GM19240 (cell line): ENCODE results near the gene CLASP1.
"Not testable (repeated sequence)": the region's sequence is repeated elsewhere in the genome, so short reads cannot be mapped to it uniquely, and the experiment has no call there.

Source experiments
- DNase-seq: peaks from one replicate; pipeline ENCODE4 v3.0.0; 2011; ENCODE audit warnings: low spot score; ENCODE audit not compliant: insufficient read length

CLASP1 gene

DNA sequence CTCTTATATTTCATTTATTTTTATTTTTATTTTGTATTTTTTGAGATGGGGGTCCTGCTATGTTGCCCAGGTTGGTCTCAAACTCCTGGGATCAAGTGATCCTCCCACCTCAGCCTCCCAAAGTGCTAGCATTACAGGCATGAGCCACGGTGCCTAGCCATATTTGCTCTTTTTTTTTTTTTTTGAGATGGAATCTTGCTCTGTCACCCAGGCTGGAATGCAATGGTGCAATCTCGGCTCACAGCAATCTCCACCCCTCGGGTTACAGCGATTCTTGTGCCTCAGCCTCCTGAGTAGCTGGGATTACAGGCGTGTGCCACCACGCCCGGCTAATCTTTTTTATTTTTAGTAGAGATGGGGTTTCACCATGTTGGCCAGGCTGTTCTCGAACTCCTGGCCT is 317.9 kb downstream of the CLASP1 start:
- not testable (repeated sequence) for DNase-seq

DNA sequence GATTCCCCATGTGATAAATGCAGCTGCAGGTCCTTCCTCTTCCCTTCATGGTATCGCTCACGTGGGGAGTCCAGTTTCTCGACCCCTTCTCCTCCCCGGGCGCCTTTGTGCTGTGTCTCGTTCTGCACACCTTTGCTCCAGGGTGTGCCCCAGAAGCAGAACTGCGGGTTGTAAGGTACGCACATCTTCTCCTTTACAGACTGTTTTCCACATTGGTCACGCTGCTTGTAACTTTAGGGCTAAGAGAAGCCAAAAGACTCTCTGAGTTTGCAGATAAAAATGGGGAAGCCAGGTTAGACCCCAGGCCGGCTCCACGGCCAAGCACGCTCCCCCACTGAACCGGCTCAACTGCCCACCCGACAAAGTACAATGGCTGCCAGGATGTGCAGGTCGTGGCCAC is 318.3 kb downstream of the CLASP1 start:
- DNase-seq: no peak

DNA sequence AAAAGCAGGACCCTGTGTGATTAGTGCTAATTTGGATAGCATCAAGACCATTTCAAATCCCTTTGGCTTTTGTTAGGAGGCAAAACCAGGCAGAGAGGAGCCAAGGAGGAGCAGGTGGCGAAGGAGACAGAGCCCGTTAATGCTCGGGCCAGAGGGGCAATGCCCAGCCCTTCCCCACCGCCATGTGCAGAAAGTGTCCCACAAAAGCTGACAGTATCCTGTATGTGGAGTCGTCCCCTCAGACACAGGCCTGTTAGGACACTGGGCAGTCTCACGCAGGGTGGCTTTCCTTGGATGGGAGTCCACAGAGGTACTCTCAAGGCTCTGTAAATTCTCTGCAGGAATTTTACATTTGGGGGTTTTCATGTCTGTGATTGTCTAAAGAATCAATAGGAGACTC is 319.5 kb downstream of the CLASP1 start:
- DNase-seq: no peak

DNA sequence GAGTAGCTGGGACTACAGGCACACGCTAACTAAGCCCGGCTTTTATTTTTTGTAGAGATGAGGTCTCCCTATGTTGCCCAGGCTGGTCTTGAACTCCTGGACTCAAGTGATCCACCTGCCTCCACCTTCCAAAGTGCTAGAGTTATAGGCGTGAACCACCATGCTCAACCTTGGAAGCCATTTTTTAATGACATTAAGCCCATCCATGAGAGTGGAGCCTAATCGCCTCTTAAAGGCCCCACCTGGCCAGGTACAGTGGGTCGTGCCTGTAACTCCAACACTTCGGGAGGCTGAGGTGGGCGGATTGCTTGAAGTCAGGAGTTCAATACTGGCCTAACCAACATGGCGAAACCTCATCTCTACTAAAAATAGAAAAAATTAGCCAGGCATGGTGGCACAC is 322.6 kb downstream of the CLASP1 start:
- no peak for DNase-seq

DNA sequence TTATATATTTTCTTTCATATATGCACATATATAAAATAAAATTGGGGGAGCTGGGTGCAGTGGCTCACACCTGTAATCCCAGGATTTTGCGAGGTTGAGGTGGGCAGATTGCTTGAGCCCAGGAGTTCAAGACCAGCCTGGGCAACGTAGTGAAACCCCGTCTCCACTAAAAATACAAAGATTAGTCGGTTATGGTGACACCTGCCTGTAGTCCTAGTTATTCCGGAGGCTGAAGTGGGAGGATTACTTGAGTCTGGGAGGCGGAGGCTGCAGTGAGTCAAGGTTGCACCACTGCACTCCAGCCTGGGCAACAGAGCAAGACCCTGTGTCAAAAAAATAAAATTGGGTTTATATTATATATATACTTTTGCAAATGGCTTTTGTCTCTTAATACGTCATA is 324.7 kb downstream of the CLASP1 start:
- no peak for DNase-seq

DNA sequence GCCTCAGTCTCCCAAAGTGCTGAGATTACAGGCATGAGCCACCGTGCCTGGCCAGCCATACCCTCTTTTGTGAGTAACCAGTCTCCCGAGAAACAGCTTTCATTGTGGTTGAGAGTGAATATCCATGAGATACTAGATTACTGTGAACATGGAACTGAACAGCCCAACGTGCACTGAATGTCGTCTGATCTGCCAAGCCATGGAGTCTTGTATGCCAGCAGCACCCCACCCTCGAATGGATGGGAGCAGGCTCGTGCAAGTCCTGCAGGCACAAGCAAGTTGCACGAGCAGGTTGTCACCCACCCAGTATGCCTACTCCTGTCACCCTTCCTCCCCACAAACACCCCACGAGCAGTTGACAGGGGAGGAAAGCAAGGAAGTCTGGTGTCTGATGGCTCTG is 327.8 kb downstream of the CLASP1 start:
- no peak for DNase-seq

DNA sequence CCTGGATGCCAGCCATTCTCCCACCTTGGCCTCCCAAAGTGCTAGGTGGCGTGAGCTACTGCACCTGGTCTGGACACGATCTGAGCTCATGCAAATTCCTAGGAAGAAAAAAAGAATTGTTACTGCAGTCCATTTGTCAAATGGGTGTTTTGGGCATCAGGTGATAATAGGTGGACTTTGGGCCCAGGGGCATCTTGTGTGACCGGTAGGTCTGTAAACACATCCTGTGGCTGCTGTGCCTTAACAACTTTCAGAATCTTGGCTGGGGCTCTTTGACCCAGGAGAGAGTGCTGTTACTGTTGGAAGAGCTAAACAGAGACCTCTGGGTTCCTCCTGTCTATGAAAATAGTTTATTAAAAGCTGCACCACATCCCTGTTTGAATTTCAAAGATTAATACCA is 329.3 kb downstream of the CLASP1 start:
- DNase-seq: no peak

DNA sequence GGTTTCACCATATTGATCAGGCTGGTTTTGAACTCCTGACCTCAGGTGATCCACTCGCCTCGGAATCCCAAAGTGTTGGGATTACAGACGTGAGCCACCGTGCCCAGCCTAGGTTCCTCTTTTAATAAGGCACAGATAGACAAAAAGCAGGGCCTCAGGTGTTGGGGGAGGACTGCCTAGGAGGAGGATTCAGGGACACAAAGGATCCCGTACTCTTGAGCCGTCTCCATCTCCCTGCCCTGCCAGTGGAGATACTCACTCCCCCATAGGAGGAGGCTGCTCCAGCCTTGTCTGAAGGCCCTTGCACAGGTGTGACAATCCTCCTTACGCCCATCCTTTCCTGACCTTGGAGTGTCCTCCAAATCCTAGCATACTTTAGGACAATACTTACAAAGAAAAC is 332.3 kb downstream of the CLASP1 start:
- no peak for DNase-seq

DNA sequence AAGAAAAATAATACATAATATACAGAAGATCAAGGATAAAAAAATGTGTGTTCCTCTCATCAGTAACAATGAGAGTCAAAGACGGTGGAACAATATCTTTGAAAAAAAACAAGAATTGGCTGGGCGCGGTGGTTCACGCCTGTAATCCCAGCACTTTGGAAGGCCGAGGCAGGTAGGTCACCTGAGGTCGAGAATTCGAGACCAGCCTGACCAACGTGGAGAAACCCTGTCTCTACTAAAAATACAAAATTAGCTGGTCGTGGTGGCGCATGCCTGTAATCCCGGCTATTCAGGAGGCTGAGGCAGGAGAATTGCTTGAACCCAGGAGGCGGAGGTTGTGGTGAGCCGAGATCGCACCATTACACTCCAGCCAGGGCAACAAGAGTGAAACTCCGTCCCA is 335.6 kb downstream of the CLASP1 start:
- not testable (repeated sequence) for DNase-seq

DNA sequence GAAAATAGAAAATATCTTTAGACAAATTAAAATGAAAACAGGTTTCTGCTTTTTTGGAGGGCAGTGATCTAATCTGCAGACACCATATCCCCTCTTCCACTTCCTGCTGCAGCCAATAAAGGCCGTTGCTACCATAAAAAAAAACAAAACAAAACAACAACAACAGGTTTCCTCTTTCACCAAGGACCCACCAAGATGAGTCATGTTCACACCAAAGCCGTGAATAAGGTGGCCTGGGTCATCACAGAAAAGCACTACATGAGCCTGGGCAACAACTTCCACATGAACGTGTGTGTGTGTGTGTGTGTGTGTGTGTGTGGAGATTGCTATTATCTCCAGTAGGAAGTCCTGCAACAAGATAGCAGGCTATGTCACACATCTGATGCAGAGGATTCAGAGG is 339.5 kb downstream of the CLASP1 start:
- no peak for DNase-seq

DNA sequence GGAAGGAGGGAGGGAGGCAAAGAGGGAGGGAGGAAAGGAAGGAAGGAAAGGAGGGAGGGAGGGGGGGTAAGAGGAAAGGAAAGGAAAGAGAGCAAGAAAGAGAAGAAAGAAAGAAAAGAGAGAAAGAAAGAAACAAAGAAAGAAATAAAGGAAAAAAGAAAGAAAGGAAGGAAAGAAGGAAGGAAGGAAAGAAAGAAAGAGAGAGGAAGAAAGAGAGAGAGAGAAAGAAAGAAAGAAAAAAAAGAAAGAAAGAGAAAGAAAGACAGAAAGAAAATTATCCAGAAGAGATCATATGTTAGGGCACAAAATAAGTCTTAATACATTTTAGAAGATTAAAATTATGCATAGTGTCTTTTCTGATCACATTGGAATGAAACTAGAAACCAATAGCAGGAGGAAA is 339.9 kb downstream of the CLASP1 start:
- no peak for DNase-seq

DNA sequence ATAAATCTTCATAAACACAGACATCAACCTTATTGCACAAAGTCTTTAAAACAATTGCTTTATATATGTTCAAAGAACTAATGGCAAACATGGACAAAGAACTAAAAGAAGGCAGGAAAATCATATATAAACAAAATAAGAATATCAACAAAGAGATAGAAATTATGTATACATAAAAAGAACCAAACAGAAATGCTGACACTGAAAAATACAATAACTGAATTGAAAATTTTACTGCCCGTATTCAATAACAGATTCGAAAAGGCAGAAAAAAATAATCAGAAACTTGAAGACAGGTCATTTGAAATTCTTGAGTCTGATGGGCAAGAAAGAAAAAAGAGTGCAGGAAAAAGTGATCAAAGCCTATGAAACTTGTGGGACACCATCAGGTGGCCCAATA is 342.2 kb downstream of the CLASP1 start:
- no peak for DNase-seq

DNA sequence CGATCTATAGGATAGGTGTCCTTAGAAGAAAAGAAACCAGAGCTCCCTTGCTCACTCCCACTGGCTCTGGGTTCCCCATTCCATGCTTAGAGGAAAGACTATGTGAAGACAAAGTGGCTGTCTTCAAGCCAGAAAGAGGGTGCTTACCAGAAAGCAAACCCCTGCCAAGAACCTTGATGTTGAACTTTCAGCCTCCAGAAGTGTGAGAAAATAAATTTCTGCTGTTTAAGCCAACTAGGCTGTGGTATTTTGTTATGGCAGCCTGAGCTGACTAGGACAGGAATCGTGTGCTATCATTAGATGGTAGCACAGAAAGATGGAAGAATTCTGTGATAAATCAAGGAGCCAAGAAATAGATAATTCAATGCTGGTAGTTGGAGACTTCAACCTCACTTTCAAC is 344.3 kb downstream of the CLASP1 start:
- no peak for DNase-seq

DNA sequence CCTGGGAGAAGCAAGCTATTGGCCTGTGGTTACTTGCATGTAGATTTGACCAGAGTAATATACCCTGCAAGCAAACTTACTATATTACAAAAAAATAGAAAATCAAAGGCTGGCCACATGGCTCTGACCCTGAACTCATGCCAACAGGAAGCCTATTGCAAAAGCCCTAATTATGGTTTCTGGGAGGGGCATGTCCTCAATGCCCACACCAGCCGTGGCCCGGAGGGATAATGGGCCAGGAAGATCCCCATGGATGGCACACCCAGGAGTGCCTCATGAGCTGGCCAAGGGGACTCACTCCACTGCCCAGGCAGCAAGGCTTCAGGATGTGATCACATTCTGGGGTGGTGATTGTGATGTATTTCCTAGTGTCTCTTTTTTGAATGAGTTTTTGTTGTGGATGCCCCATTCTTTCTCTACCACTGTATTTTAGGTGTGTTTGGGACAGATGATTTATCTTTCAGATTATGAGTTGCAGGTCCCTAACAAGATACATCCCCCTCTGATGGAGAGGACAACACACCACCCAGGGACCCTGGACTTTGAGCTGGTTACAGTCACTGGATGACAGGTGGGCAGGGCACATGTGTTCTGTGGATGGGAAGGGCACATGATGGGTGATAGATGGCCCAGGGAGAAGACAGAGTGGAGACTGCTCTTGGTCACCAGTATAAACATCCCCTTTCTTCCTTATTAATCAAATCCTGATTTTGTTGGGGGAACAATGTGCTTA is 345.6 kb downstream of the CLASP1 start:
- no peak for DNase-seq

DNA sequence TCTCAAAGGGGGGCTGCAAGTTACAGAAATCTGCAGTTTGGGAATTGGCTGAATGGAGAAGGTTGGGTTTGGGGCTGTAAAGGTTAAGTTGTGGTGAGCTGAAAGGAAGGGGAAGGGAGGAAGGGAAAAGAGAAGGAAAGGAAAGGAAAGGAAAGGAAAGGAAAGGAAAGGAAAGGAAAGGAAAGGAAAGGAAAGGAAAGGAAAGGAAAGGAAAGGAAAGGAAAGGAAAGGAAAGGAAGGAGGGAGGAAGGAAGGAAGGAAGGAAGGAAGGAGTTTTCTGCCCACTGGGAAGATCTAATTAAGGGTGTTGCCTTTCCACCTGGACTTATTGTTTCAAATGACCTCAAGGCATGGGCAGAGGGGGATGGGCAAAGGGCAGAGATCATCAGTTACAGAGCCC is 348.1 kb downstream of the CLASP1 start:
- DNase-seq: not testable (repeated sequence)

DNA sequence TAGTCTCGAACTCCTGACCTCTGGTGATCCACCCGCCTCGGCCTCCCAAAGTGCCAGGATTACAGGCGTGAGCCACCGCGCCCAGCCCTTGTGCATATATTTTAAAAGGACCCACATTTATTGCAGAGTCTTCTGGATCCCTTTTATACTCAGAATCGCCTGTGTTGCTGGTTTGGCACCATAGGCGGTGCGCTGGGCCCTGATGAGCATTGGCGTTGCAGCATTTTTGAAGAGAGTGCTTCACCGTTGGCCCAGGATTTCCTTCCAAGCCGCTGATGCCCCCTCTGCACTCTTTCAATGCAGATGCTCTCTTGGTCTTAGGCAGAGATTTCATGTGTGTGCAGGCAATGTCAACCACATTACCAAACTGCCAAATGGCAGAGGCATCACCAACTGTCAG is 350.8 kb downstream of the CLASP1 start:
- no peak for DNase-seq

DNA sequence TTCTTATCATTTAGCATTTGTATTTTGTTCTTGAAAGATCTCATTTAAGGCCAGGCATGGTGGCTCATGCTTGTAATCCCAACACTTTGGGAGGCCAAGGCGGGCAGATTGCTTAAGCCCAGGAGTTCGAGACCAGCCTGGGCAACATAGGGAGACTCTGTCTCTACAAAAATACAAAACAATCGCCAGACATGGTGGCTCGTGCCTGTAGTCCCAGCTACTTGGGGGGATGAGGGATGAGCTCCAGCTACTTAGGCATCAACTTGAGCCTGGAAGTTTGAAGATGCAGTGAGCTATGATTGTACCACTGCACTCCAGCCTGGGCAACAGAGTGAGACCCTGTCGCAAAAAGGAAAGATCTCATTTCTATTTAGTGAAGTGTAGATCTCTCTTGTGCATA is 351.4 kb downstream of the CLASP1 start:
- not testable (repeated sequence) for DNase-seq

DNA sequence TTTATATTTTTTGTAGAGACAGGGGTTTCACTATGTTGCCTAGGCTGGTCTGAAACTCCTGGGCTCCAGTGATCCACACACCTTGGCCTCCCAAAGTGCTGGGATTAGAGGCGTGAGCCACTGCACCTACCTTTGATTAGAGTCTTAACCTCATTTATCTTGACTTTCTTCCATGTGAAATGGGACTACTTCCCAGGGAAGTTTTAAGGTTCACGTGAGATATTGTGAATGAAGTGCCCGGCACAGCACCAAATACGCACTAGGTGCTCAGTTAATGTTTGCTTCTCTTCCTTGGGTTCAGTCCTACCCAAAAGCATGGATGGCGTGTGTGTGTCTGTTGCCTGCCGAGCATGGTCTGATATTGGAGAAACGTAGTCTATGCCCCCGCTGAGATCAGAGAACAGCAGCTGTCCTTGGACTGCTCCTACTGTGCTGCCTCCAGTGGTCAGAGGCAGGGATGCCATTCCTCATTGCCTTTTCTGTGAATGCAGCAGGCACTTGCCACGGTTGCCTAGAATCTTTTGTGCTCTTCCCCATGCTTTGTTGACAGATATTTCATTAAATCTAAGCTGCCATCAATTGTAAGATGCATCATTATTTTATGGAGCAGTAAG is 351.9 kb downstream of the CLASP1 start:
- no peak for DNase-seq

DNA sequence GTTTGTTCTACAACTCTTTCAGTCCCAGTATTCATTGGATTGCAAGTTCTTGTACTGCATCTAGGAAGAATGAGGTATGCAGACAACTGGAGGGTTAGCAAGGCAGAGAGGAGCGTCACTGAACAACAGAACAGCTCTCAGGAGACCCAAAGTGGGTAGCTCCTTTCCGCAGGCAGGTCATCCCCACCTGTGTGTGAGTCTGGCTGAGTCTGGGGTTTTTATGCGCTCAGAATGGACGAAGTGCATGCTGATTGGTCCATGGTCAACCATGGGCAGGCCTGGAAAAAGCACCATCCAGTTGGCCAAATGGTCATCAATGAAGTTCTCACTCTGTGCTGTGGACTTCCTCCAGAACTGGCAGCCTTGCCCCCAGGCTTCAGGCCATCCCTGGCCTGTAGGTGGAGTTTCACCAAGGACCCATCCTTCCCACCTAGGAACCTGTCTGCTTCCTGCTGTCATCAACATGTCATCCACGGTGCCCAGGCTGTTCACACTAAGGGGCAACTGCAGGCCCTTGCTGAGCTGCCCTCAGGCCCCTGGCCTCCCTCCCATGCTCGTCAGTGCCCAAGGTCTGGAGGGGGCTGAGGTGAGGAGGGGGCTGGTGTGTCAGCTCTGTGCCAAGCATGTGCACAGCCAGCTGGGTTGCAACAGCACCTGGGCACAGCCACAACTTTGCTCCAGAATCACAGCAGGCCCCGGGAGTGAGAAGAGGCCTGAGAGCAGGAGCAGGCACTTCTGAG is 353.2 kb downstream of the CLASP1 start:
- no peak for DNase-seq

DNA sequence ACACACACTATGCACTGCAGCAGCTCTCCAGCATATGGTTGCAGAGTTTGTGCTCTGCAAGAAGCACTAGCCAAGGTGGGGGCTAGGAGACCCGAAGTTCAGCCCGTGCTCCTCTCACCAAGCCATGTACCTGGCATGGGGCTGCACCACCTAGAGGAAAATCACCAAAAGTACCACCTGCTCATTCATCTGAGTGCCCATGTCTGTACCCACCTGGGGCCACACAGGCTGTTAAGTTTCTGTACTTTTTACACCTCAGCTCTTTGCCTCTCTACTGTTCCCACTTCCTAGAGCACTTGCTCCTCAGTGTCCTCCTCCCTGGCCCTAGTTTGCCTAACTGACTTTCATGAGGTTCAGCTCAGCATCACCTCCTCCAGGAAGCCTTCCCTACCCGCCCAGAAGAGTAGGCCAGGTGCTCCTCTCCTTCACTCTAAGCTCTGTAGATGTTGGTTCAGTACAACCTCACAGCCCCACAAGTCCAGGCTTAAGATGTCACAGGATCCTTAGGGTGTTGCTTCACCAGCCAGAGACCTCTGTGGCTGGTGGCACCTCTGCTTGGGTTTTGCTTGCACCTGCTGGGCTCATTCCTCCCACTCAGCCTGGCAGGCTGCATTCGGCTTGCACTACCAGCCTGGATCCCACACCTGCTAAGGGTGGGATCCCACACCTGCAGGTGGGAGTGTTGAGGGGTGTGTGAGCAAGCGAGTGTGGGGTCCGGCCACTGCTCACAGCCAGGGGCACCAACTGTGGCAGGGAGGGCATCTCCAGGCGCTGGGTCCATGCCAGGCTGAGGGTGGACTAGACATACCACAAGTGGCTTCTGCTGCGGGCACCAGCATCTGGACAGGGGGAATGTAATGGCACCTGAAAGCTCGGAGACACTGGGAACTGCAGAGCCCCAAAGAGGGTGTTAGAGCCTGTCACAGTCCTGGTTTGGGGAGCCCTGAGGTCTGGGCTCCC is 354.1 kb downstream of the CLASP1 start:
- DNase-seq: no peak
